ENCODE results near the gene CAMTA2. TPM values are rescaled to one million over a fixed set of nuclear protein-coding genes. Genes with fewer than 3 reads are reported as not detected.

CAMTA2 gene
- total and polyA plus RNA-seq, 9 of the 15 experiments (the other 6 are each of a cell fraction or from before 2014, with no cell fraction given), result 0.24 to 25.1 (median 6.3) TPM

DNA sequence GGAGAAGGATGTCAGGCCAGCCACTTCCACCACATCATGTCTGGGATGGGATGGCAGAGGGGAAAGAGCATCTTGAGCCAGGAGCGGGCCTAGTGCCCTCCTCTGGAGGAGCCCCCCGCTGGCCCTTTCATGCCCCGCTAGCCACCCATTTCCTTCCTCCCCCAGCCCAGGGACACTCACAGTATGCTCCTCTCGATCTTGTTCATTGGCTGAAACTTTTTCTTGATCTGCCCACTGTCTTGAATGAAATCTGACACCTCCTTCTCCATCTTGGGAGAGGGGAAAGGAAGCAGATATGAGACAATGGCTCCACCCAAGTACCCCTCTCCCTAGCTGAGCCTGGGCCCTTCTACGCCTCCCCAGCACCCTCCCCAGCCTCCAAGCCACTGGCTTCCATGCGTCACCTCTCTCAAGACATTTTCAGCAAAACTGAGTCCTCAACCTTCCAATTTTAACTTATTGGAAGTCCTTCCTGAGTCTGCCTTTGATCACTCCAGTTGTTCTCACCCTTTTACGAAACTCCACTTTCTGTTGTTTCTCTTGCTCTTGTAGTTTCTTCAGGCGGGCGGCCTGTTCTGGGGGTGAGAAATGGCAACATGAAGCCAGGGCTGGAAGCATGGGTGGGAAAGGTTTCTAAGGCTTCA lies 27.1 kb downstream of the CAMTA2 start:
- 46% methylated on average over 5 of the region's 9 CpGs for WGBS (ENCODE audit: insufficient coverage, low coverage, missing lambda C conversion rate)
- Histone ChIP-seq H3K4me1 (replicated peaks in 1 of 2; ENCODE audit: control insufficient read depth in 2 of 2, insufficient read depth in 2 of 2, low read length in 2 of 2) (peaks cover 7 to 15% of the 10 kb centered on the region in 2 experiments; a peak in 4 of 5 replicates), H4K20me1 (replicated peaks; ENCODE audit: control insufficient read depth, insufficient read depth, low read length) (no peaks in the 10 kb centered on the region), H3K36me3 (ENCODE audit: control insufficient read depth, insufficient read depth, low read length) (peaks cover 4% of the 10 kb centered on the region; the same call in 1 of the 3 replicates), H3K27ac (ENCODE audit: extremely low read depth, low read depth, low read length) (peak overlapping the region; percentile 53; the same call in 2 of the 3 replicates), H3K9ac (ENCODE audit: insufficient read depth in 1 of 2, low read depth in 2 of 2, low read length in 2 of 2) (peak overlapping the region; percentile 29 to 39; a peak in 1 of 4 replicates), H3K27me3 (ENCODE audit: control insufficient read depth in 2 of 2, insufficient read depth in 2 of 2, low read length in 2 of 2) (no peaks in the 10 kb centered on the region), H3K9me3 (replicated peaks; ENCODE audit: control insufficient read depth, insufficient read depth, low read depth, low read length) (no peaks in the 10 kb centered on the region), H2AFZ (ENCODE audit: low read depth, low read length) (peak overlapping the region; percentile 60), H3K79me2 (ENCODE audit: control insufficient read depth, insufficient read depth, low read length) (peaks cover 2% of the 10 kb centered on the region), H3K4me2 (ENCODE audit: insufficient read depth, low read length) (peak overlapping the region; percentile 7), H3K4me3 (no peak overlapping the region), H3K9me1 (ENCODE audit: control insufficient read depth, insufficient read depth, low read length) (no peaks in the 10 kb centered on the region)
- ChIA-PET CTCF (ENCODE audit: low intra/inter-chr PET ratio) (no interaction called here), POLR2A (interaction anchor here (0.7 to 1.2 kb wide), 3 partner anchors 9 to 19 kb away, joined by 3 to 7 read pairs (median 3); partner anchors contain the start of gene ENO3)
- DNase-seq (ENCODE audit: extremely low read depth in 1 of 4, low spot score in 3 of 4) (peak in 2 of 4 experiments; percentile 41 to 67), FAIRE-seq (peak; percentile 75), ATAC-seq (peak; percentile 81)
- BruUV-seq (replicated peaks), result no TSS peak
- intact Hi-C loops (cut with micrococcal nuclease), result loop anchor here (10.0 kb wide), 1 partner anchor 56 kb away; the partner anchor contains the start of gene CHRNE
- in situ Hi-C loops (cut with MboI), result no loop called here
- TF ChIP-seq, protein P1, sequence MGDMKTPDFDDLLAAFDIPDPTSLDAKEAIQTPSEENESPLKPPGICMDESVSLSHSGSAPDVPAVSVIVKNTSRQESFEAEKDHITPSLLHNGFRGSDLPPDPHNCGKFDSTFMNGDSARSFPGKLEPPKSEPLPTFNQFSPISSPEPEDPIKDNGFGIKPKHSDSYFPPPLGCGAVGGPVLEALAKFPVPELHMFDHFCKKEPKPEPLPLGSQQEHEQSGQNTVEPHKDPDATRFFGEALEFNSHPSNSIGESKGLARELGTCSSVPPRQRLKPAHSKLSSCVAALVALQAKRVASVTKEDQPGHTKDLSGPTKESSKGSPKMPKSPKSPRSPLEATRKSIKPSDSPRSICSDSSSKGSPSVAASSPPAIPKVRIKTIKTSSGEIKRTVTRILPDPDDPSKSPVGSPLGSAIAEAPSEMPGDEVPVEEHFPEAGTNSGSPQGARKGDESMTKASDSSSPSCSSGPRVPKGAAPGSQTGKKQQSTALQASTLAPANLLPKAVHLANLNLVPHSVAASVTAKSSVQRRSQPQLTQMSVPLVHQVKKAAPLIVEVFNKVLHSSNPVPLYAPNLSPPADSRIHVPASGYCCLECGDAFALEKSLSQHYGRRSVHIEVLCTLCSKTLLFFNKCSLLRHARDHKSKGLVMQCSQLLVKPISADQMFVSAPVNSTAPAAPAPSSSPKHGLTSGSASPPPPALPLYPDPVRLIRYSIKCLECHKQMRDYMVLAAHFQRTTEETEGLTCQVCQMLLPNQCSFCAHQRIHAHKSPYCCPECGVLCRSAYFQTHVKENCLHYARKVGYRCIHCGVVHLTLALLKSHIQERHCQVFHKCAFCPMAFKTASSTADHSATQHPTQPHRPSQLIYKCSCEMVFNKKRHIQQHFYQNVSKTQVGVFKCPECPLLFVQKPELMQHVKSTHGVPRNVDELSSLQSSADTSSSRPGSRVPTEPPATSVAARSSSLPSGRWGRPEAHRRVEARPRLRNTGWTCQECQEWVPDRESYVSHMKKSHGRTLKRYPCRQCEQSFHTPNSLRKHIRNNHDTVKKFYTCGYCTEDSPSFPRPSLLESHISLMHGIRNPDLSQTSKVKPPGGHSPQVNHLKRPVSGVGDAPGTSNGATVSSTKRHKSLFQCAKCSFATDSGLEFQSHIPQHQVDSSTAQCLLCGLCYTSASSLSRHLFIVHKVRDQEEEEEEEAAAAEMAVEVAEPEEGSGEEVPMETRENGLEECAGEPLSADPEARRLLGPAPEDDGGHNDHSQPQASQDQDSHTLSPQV (IDR thresholded peaks at IDR 0.05), result peak; percentile 33; the same call in 1 of the 2 replicates
- TF ChIP-seq, protein P2, sequence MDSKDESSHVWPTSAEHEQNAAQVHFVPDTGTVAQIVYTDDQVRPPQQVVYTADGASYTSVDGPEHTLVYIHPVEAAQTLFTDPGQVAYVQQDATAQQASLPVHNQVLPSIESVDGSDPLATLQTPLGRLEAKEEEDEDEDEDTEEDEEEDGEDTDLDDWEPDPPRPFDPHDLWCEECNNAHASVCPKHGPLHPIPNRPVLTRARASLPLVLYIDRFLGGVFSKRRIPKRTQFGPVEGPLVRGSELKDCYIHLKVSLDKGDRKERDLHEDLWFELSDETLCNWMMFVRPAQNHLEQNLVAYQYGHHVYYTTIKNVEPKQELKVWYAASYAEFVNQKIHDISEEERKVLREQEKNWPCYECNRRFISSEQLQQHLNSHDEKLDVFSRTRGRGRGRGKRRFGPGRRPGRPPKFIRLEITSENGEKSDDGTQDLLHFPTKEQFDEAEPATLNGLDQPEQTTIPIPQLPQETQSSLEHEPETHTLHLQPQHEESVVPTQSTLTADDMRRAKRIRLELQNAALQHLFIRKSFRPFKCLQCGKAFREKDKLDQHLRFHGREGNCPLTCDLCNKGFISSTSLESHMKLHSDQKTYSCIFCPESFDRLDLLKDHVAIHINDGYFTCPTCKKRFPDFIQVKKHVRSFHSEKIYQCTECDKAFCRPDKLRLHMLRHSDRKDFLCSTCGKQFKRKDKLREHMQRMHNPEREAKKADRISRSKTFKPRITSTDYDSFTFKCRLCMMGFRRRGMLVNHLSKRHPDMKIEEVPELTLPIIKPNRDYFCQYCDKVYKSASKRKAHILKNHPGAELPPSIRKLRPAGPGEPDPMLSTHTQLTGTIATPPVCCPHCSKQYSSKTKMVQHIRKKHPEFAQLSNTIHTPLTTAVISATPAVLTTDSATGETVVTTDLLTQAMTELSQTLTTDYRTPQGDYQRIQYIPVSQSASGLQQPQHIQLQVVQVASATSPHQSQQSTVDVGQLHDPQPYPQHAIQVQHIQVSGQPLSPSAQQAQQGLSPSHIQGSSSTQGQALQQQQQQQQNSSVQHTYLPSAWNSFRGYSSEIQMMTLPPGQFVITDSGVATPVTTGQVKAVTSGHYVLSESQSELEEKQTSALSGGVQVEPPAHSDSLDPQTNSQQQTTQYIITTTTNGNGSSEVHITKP (IDR thresholded peaks at IDR 0.05; ENCODE audit: partially characterized antibody), result peak; percentile 52
- TF ChIP-seq, protein P3, sequence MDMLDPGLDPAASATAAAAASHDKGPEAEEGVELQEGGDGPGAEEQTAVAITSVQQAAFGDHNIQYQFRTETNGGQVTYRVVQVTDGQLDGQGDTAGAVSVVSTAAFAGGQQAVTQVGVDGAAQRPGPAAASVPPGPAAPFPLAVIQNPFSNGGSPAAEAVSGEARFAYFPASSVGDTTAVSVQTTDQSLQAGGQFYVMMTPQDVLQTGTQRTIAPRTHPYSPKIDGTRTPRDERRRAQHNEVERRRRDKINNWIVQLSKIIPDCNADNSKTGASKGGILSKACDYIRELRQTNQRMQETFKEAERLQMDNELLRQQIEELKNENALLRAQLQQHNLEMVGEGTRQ (CRISPR knock-in tag; IDR thresholded peaks at IDR 0.05), result no peak
- TF ChIP-seq RBM25 (IDR thresholded peaks at IDR 0.05; ENCODE audit: low read depth, low read length, severe bottlenecking) (peak; percentile 14), ZNF311 (CRISPR knock-in tag; IDR thresholded peaks at IDR 0.05) (no peak), BCOR (IDR thresholded peaks at IDR 0.05) (peak; percentile 65), KDM1A (IDR thresholded peaks at IDR 0.05) (0 out of 4 replicates have a peak, but pooled peaks of 1 of the 2 experiments have one; percentile 12), SP1 (CRISPR knock-in tag; IDR thresholded peaks at IDR 0.05) (0 out of 2 replicates have a peak, but pooled peaks have one; percentile 35), XRCC4 (IDR thresholded peaks at IDR 0.05; ENCODE audit: extremely low read depth, insufficient read depth, insufficient read length) (no peak)
